ENCODE measurements around the gene SSR2.

DNA sequence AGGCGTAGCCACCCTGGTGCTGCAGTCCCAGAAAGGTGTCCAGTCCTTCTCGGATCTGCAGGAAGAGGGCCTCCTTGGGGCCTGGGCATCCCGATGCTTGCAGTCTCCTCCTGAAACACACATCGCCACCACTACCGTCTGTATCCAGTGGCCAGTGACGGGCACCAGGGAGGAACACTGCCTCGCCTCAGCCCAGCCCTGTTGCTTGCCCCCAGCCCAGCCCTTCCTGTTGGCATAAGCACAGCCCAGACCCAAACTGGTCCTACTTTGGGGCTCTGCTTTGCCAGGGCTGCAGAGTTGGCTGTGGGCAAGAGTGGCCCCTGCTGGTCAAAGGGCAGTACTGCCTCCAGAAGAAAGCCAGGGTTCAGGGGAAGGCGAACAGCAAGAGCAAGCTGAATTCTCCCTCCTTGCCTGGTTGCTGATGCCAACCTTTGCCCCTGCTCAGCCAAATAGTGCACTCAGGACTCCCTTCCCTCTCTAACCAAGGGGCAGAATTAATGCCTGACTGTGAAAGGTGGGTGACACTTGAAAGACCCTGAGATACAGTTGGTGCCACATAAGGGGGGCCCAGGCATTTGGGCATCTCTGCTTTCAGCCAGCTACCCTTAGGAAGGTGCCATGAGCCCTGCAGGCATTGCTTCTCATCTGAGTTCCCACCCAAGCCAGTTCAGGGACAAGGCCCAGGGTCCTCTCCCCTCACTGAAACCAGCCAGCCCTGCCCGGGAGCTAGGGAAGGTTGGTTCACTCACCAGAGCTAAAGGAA lies 31.3 kb downstream of the SSR2 start:
- TF ChIP-seq EZH2 (IDR thresholded peaks at IDR 0.05) (no peak), POLR2AphosphoS5 (IDR thresholded peaks at IDR 0.05; ENCODE audit: borderline replicate concordance, low read depth, low read length) (no peak)

Measured in SK-N-MC (cell line).